Mucosa of rectum (tissue), 2 donors: ENCODE results near the gene TXNL4B.

Experiments
- H3K27ac ChIP-seq, 2 donors: one replicate each; pipeline ENCODE4 v1.7.0; 2013; ENCODE audit warnings: inconsistent platforms in 2 of 2, low read depth in 2 of 2, low read length in 2 of 2
- H3K27me3 ChIP-seq, 2 donors: one replicate each; pipeline ENCODE4 v1.7.0; 2013; ENCODE audit warnings: low read length in 2 of 2; ENCODE audit not compliant: control insufficient read depth in 2 of 2, insufficient read depth in 2 of 2
- H3K36me3 ChIP-seq, 2 donors: one replicate each; pipeline ENCODE4 v1.7.0; 2013; ENCODE audit warnings: low read length in 2 of 2; ENCODE audit not compliant: control insufficient read depth in 2 of 2, insufficient read depth in 2 of 2
- H3K4me1 ChIP-seq, 2 donors: one replicate each; pipeline ENCODE4 v1.7.0; 2013; ENCODE audit warnings: low read length in 2 of 2, mild to moderate bottlenecking in 1 of 2; ENCODE audit not compliant: control insufficient read depth in 2 of 2, insufficient read depth in 2 of 2
- H3K4me3 ChIP-seq, 2 donors: one replicate each; pipeline ENCODE4 v1.7.0; 2013; ENCODE audit warnings: low read length in 2 of 2
- H3K9ac ChIP-seq, 2 donors: one replicate each; pipeline ENCODE4 v1.7.0; 2013; ENCODE audit warnings: low read length in 2 of 2, low read depth in 1 of 2, mild to moderate bottlenecking in 1 of 2
- H3K9me3 ChIP-seq, 2 donors: one replicate each; pipeline ENCODE4 v1.7.0; 2013; ENCODE audit warnings: low read length in 2 of 2; ENCODE audit not compliant: control insufficient read depth in 2 of 2
- donor health status: healthy.
- donor health status: Normal muscosa, but diverticular disease.

TXNL4B gene

GRCh38 chr16:72112452-72112792 lies 19.0 kb upstream of the TXNL4B start:
- no peak overlapping the region for H3K27ac ChIP-seq
- peaks cover 50 to 56% of the 10 kb centered on the region in 2 donors for H3K36me3 ChIP-seq
- no peaks in the 10 kb centered on the region for H3K4me1 ChIP-seq
- no peaks in the 10 kb centered on the region for H3K9me3 ChIP-seq
- no peaks in the 10 kb centered on the region for H3K27me3 ChIP-seq
- H3K9ac ChIP-seq: no peak overlapping the region
- H3K4me3 ChIP-seq: no peak overlapping the region

GRCh38 chr16:72111657-72112451 lies 18.4 kb upstream of the TXNL4B start:
- Histone ChIP-seq H3K27me3 (no peaks in the 10 kb centered on the region), H3K27ac (no peak overlapping the region), H3K9ac (no peak overlapping the region), H3K4me1 (no peaks in the 10 kb centered on the region), H3K4me3 (no peak overlapping the region), H3K9me3 (no peaks in the 10 kb centered on the region), H3K36me3 (peaks cover 55 to 62% of the 10 kb centered on the region in 2 donors)

GRCh38 chr16:72110662-72111615 lies 17.5 kb upstream of the TXNL4B start:
- Histone ChIP-seq H3K4me1 (no peaks in the 10 kb centered on the region), H3K4me3 (no peak overlapping the region), H3K9ac (no peak overlapping the region), H3K9me3 (no peaks in the 10 kb centered on the region), H3K27me3 (no peaks in the 10 kb centered on the region), H3K27ac (no peak overlapping the region), H3K36me3 (peaks cover 61 to 70% of the 10 kb centered on the region in 2 donors)

GRCh38 chr16:72109966-72110530 lies 16.6 kb upstream of the TXNL4B start:
- H3K4me1 ChIP-seq: no peaks in the 10 kb centered on the region
- no peak overlapping the region for H3K9ac ChIP-seq
- H3K36me3 ChIP-seq: peaks cover 70 to 79% of the 10 kb centered on the region in 2 donors
- H3K9me3 ChIP-seq: no peaks in the 10 kb centered on the region
- no peak overlapping the region for H3K27ac ChIP-seq
- no peak overlapping the region for H3K4me3 ChIP-seq
- H3K27me3 ChIP-seq: no peaks in the 10 kb centered on the region

GRCh38 chr16:72109300-72109699 lies 15.9 kb upstream of the TXNL4B start:
- Histone ChIP-seq H3K9ac (no peak overlapping the region), H3K36me3 (peaks cover 77 to 87% of the 10 kb centered on the region in 2 donors), H3K9me3 (no peaks in the 10 kb centered on the region)

GRCh38 chr16:72108353-72109102 lies 15.1 kb upstream of the TXNL4B start:
- Histone ChIP-seq H3K36me3 (peaks cover 85 to 93% of the 10 kb centered on the region in 2 donors), H3K4me3 (no peak overlapping the region), H3K4me1 (no peaks in the 10 kb centered on the region), H3K9me3 (no peaks in the 10 kb centered on the region), H3K9ac (no peak overlapping the region), H3K27me3 (no peaks in the 10 kb centered on the region), H3K27ac (no peak overlapping the region)

More at GRCh38 chr16:72109300-72109699, 15.9 kb upstream of the TXNL4B start:
- no peak overlapping the region for H3K4me3 ChIP-seq
- no peak overlapping the region for H3K27ac ChIP-seq
- H3K27me3 ChIP-seq: no peaks in the 10 kb centered on the region
- no peaks in the 10 kb centered on the region for H3K4me1 ChIP-seq

GRCh38 chr16:72107371-72107770 lies 14.0 kb upstream of the TXNL4B start:
- H3K36me3 ChIP-seq: peaks cover 93 to 99% of the 10 kb centered on the region in 2 donors
- no peak overlapping the region for H3K9ac ChIP-seq
- no peak overlapping the region for H3K4me3 ChIP-seq
- no peaks in the 10 kb centered on the region for H3K27me3 ChIP-seq
- no peaks in the 10 kb centered on the region for H3K4me1 ChIP-seq
- no peak overlapping the region for H3K27ac ChIP-seq
- no peaks in the 10 kb centered on the region for H3K9me3 ChIP-seq

- peaks cover 93 to 99% of the 10 kb centered on the region in 2 donors for H3K36me3 ChIP-seq
Observed at GRCh38 chr16:72105978-72106377, 12.6 kb upstream of the TXNL4B start.

GRCh38 chr16:72104905-72105304 lies 11.5 kb upstream of the TXNL4B start:
- Histone ChIP-seq H3K4me3 (no peak overlapping the region), H3K27me3 (no peaks in the 10 kb centered on the region), H3K36me3 (peaks cover 93 to 98% of the 10 kb centered on the region in 2 donors), H3K4me1 (no peaks in the 10 kb centered on the region), H3K27ac (no peak overlapping the region), H3K9me3 (no peaks in the 10 kb centered on the region), H3K9ac (no peak overlapping the region)

More at GRCh38 chr16:72105978-72106377, 12.6 kb upstream of the TXNL4B start:
- Histone ChIP-seq H3K27ac (no peak overlapping the region), H3K9me3 (no peaks in the 10 kb centered on the region), H3K4me3 (no peak overlapping the region), H3K9ac (no peak overlapping the region), H3K4me1 (no peaks in the 10 kb centered on the region), H3K27me3 (no peaks in the 10 kb centered on the region)
